Right ventricle myocardium superior (tissue), 1 donor: ENCODE data around the gene PYY. TPM values are rescaled to one million over a fixed set of nuclear protein-coding genes. Genes with fewer than 3 reads are reported as not detected.
"Not testable (repeated sequence)": the region's sequence is repeated elsewhere in the genome, so short reads cannot be mapped to it uniquely, and the experiment has no call there.

Experiments
- ATAC-seq: fragments of 200-7000 bp; cut with Tn5 transposase; one replicate; pipeline ENCODE4 v1.9.1; 2020; ENCODE audit warnings: mild to moderate bottlenecking; ENCODE audit not compliant: poor library complexity
- DNase-seq: peaks from one replicate; pipeline ENCODE4 v3.0.0-alpha.2; 2020
- intact Hi-C: fragments of 100-400 bp; cut with DNase I; formaldehyde crosslinking; loops from one replicate; pipeline ENCODE4 v1.11.2; 2022
- total RNA-seq: library from RNA; stranded (reverse); fragmentation: NEBNext Ultra II Directional; extraction: Animal tissue kit (Norgen Biotek cat#: 25700); gene quantifications from one replicate; pipeline ENCODE4 v1.2.1, GENCODE V29; 2021
- donor health status: DM: no; HTN: yes; CAD: no; lungs with severe emphysema.

Gene PYY
- total RNA-seq, 1 donor from 2014 or later = not detected

GRCh38 chr17:43983196-43983514, 29.4 kb upstream of the PYY start:
- intact Hi-C loops = no loop called here
- DNase-seq (no peak), ATAC-seq (no peak)

- DNase-seq (no peak), ATAC-seq (no peak)
- intact Hi-C loops = no loop called here
Measured at GRCh38 chr17:43982171-43982570, 28.4 kb upstream of the PYY start.

- ATAC-seq (no peak), DNase-seq (peak; percentile 7)
- intact Hi-C loops = no loop called here
Measured at GRCh38 chr17:43979671-43980070, 25.9 kb upstream of the PYY start.

GRCh38 chr17:43979011-43979410, 25.3 kb upstream of the PYY start:
- DNase-seq (peak; percentile 6), ATAC-seq (no peak)
- intact Hi-C loops = no loop called here

- intact Hi-C loops = no loop called here
- ATAC-seq = no peak
- no peak for DNase-seq
Measured at GRCh38 chr17:43978078-43978477, 24.3 kb upstream of the PYY start.

- ATAC-seq (no peak), DNase-seq (peak; percentile 11)
- intact Hi-C loops = no loop called here
Measured at GRCh38 chr17:43976963-43977837, 23.5 kb upstream of the PYY start.

GRCh38 chr17:43975898-43976297, 22.2 kb upstream of the PYY start:
- ATAC-seq = no peak
- no peak for DNase-seq
- intact Hi-C loops = no loop called here

- DNase-seq (no peak), ATAC-seq (no peak)
- intact Hi-C loops = no loop called here
Measured at GRCh38 chr17:43974382-43975266, 20.9 kb upstream of the PYY start.

- intact Hi-C loops, ATAC-seq, DNase-seq: not testable (repeated sequence)
Measured at GRCh38 chr17:43972444-43973212, 18.9 kb upstream of the PYY start.

- intact Hi-C loops, DNase-seq, ATAC-seq: not testable (repeated sequence)
Measured at GRCh38 chr17:43971436-43971835, 17.7 kb upstream of the PYY start.

- peak; percentile 6 for DNase-seq
- intact Hi-C loops = no loop called here
- ATAC-seq = no peak
Measured at GRCh38 chr17:43970366-43970765, 16.6 kb upstream of the PYY start.

- intact Hi-C loops = no loop called here
- DNase-seq = peak; percentile 3
- ATAC-seq = no peak
Measured at GRCh38 chr17:43967251-43967875, 13.6 kb upstream of the PYY start.

- ATAC-seq = no peak
- no peak for DNase-seq
- intact Hi-C loops = no loop called here
Measured at GRCh38 chr17:43966276-43966675, 12.5 kb upstream of the PYY start.

GRCh38 chr17:43962479-43962878, 8.7 kb upstream of the PYY start:
- DNase-seq (no peak), ATAC-seq (no peak)
- intact Hi-C loops = no loop called here

- DNase-seq (no peak), ATAC-seq (no peak)
- intact Hi-C loops = no loop called here
Measured at GRCh38 chr17:43961954-43962353, 8.2 kb upstream of the PYY start.

GRCh38 chr17:43961292-43961691, 7.6 kb upstream of the PYY start:
- intact Hi-C loops, ATAC-seq, DNase-seq: not testable (repeated sequence)

GRCh38 chr17:43958748-43959352, 5.1 kb upstream of the PYY start:
- intact Hi-C loops = no loop called here
- ATAC-seq = no peak
- no peak for DNase-seq

GRCh38 chr17:43956222-43956621, 2.5 kb upstream of the PYY start:
- ATAC-seq (no peak), DNase-seq (no peak)
- intact Hi-C loops = no loop called here
